Left ventricle myocardium inferior (tissue), 1 donor: ENCODE results near the gene AOAH. TPM values are rescaled to one million over a fixed set of nuclear protein-coding genes. Genes with fewer than 3 reads are reported as not detected.

Experiments
- DNase-seq: peaks from one replicate; pipeline ENCODE4 v3.0.0-alpha.2; 2020
- H3K27ac ChIP-seq: fragments of 200-600 bp; replicated peaks from 2 replicates; pipeline ENCODE4 v1.8.0; 2021
- H3K27me3 ChIP-seq: fragments of 200-600 bp; 2 replicates; pipeline ENCODE4 v1.8.0; 2021; ENCODE audit warnings: low read depth
- H3K36me3 ChIP-seq: fragments of 200-600 bp; 2 replicates; pipeline ENCODE4 v1.8.0; 2021
- H3K4me1 ChIP-seq: fragments of 200-600 bp; 2 replicates; pipeline ENCODE4 v1.8.0; 2021
- H3K4me3 ChIP-seq: fragments of 200-600 bp; 2 replicates; pipeline ENCODE4 v1.8.0; 2021; ENCODE audit warnings: mild to moderate bottlenecking, moderate library complexity
- H3K9me3 ChIP-seq: fragments of 200-600 bp; replicated peaks from 2 replicates; pipeline ENCODE4 v1.8.0; 2021
- CTCF ChIP-seq: fragments of 200-600 bp; IDR thresholded peaks from 2 replicates; pipeline ENCODE4 v1.8.0; 2021; ENCODE audit warnings: antibody characterized with exemption, mild to moderate bottlenecking, borderline replicate concordance
- intact Hi-C: fragments of 100-400 bp; cut with micrococcal nuclease; formaldehyde crosslinking; loops from one replicate; pipeline ENCODE4 v1.11.0; 2022
- total RNA-seq: library from RNA; stranded (reverse); fragmentation: NEBNext Ultra II Directional; extraction: Animal tissue kit (Norgen Biotek cat#: 25700); gene quantifications from one replicate; pipeline ENCODE4 v1.2.1, GENCODE V29; 2021
- donor health status: DM: no; HTN: yes; CAD: no; lungs with severe emphysema.

AOAH gene
- total RNA-seq, 1 donor from 2014 or later, result 1.9 TPM

- no peaks in the 10 kb centered on the region for H3K36me3 ChIP-seq
- intact Hi-C loops, result no loop called here
- H3K9me3 ChIP-seq, result no peaks in the 10 kb centered on the region
- H3K4me1 ChIP-seq, result no peaks in the 10 kb centered on the region
- no peak overlapping the region for H3K27ac ChIP-seq
- peaks cover 25% of the 10 kb centered on the region for H3K27me3 ChIP-seq
- H3K4me3 ChIP-seq, result no peak overlapping the region
- no peak for DNase-seq
- no peak for TF ChIP-seq CTCF
These were observed 196.8 kb downstream of the AOAH start for GRCh38 chr7:36527549-36527913.

GRCh38 chr7:36526863-36527548 is 197.3 kb downstream of the AOAH start:
- intact Hi-C loops, result no loop called here
- Histone ChIP-seq H3K27me3 (peaks cover 31% of the 10 kb centered on the region), H3K27ac (no peak overlapping the region), H3K36me3 (no peaks in the 10 kb centered on the region), H3K9me3 (no peaks in the 10 kb centered on the region), H3K4me1 (no peaks in the 10 kb centered on the region), H3K4me3 (no peak overlapping the region)
- no peak for TF ChIP-seq CTCF
- no peak for DNase-seq

GRCh38 chr7:36523371-36524101 is 200.8 kb downstream of the AOAH start:
- no peak overlapping the region for H3K4me3 ChIP-seq
- H3K4me1 ChIP-seq, result no peaks in the 10 kb centered on the region
- intact Hi-C loops, result no loop called here
- no peaks in the 10 kb centered on the region for H3K9me3 ChIP-seq
- no peak for DNase-seq
- peaks cover 48% of the 10 kb centered on the region for H3K27me3 ChIP-seq
- no peak overlapping the region for H3K27ac ChIP-seq
- TF ChIP-seq CTCF, result no peak
- H3K36me3 ChIP-seq, result no peaks in the 10 kb centered on the region

GRCh38 chr7:36522453-36523007 is 201.8 kb downstream of the AOAH start:
- no peak for TF ChIP-seq CTCF
- peaks cover 48% of the 10 kb centered on the region for H3K27me3 ChIP-seq
- intact Hi-C loops, result no loop called here
- no peak for DNase-seq
- no peak overlapping the region for H3K4me3 ChIP-seq
- H3K4me1 ChIP-seq, result no peaks in the 10 kb centered on the region
- no peaks in the 10 kb centered on the region for H3K36me3 ChIP-seq
- no peaks in the 10 kb centered on the region for H3K9me3 ChIP-seq
- H3K27ac ChIP-seq, result no peak overlapping the region

GRCh38 chr7:36521911-36522310 is 202.4 kb downstream of the AOAH start:
- Histone ChIP-seq H3K27me3 (peaks cover 48% of the 10 kb centered on the region), H3K4me1 (no peaks in the 10 kb centered on the region), H3K27ac (no peak overlapping the region), H3K9me3 (no peaks in the 10 kb centered on the region), H3K36me3 (no peaks in the 10 kb centered on the region), H3K4me3 (no peak overlapping the region)
- intact Hi-C loops, result no loop called here
- TF ChIP-seq CTCF, result no peak
- DNase-seq, result no peak
